HFFc6 (cell line): Measurements from ENCODE around the gene NUSAP1. TPM values are rescaled to one million over a fixed set of nuclear protein-coding genes. Genes with fewer than 3 reads are reported as not detected.
"Not testable (repeated sequence)": the region's sequence is repeated elsewhere in the genome, so short reads cannot be mapped to it uniquely, and the experiment has no call there.

ENCODE experiments used
- DNase-seq: peaks from one replicate; pipeline ENCODE4 v3.0.0-alpha.2; 2018
- H3K27ac Mint-ChIP-seq: 2 replicates; pipeline ENCODE4 v1.8.0; 2020; ENCODE audit warnings: mild to moderate bottlenecking, mixed read lengths
- H3K27me3 Mint-ChIP-seq: 2 replicates; pipeline ENCODE4 v1.8.0; 2021; ENCODE audit warnings: mild to moderate bottlenecking, moderate library complexity, mixed read lengths; ENCODE audit not compliant: insufficient read depth
- H3K36me3 Mint-ChIP-seq: 2 replicates; pipeline ENCODE4 v1.8.0; 2021; ENCODE audit warnings: low read depth, mixed read lengths
- H3K4me1 Mint-ChIP-seq: 2 replicates; pipeline ENCODE4 v1.8.0; 2020; ENCODE audit warnings: low read depth, mixed read lengths
- H3K4me3 Mint-ChIP-seq: 2 replicates; pipeline ENCODE4 v1.8.0; 2020; ENCODE audit warnings: mild to moderate bottlenecking, moderate library complexity, mixed read lengths
- H3K9me3 Mint-ChIP-seq: 2 replicates; pipeline ENCODE4 v1.8.0; 2020; ENCODE audit warnings: mild to moderate bottlenecking, mixed read lengths
- CTCF ChIP-seq: fragments of 200-600 bp; sonication (generic); IDR thresholded peaks from 2 replicates; pipeline ENCODE4 v1.5.0; 2021; ENCODE audit warnings: antibody characterized with exemption, mild to moderate bottlenecking
- total RNA-seq, 6 experiments: library from RNA; stranded (reverse); fragmentation: NEBNext Ultra II Directional; extraction: Animal tissue kit (Norgen Biotek cat#: 25700); gene quantifications; 2 replicates in 1 of 6; 3 replicates in 5 of 6; pipeline ENCODE4 v1.2.3, GENCODE V29; 2021

NUSAP1 gene
- total RNA-seq, 6 experiments from 2014 or later: 30.9 to 69.0 (median 63.6) TPM

GRCh38 chr15:41286665-41287333 is 45.9 kb upstream of the NUSAP1 start:
- DNase-seq: peak; percentile 18
- TF ChIP-seq CTCF: no peak
- peaks cover 6% of the 10 kb centered on the region; the same call in 1 of the 2 replicates for H3K9me3 Mint-ChIP-seq
- peaks cover 50% of the 10 kb centered on the region for H3K4me1 Mint-ChIP-seq
- peak overlapping the region; percentile 46; the same call in 1 of the 2 replicates for H3K4me3 Mint-ChIP-seq
- H3K36me3 Mint-ChIP-seq: peaks cover 38% of the 10 kb centered on the region
- H3K27me3 Mint-ChIP-seq: peaks cover 5% of the 10 kb centered on the region
- peak overlapping the region; percentile 49 for H3K27ac Mint-ChIP-seq

DNA sequence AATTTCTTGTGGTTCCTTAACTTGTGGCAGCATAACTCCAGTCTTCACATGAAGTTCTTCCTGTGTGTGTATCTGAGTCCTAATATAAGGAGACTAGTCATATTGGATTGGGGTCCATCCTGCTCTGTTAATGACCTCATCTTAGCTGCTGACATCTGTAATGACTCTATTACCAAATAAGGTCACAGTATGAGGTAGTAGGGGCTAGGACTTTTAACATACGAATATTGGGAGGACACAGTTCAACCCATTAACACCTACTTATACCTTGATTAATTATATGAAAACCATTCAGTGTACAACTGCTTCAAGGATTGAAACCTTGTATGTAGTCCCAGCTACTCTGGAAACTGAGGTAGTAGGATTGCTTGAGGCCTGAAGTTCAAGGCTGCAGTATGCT is 44.2 kb upstream of the NUSAP1 start:
- Mint-ChIP-seq H3K4me3 (no peak overlapping the region), H3K27me3 (peaks cover 5% of the 10 kb centered on the region), H3K36me3 (peaks cover 38% of the 10 kb centered on the region), H3K9me3 (peaks cover 6% of the 10 kb centered on the region; the same call in 1 of the 2 replicates), H3K27ac (peak overlapping the region; percentile 26; the same call in 1 of the 2 replicates), H3K4me1 (peaks cover 38% of the 10 kb centered on the region)
- no peak for DNase-seq
- no peak for TF ChIP-seq CTCF

DNA sequence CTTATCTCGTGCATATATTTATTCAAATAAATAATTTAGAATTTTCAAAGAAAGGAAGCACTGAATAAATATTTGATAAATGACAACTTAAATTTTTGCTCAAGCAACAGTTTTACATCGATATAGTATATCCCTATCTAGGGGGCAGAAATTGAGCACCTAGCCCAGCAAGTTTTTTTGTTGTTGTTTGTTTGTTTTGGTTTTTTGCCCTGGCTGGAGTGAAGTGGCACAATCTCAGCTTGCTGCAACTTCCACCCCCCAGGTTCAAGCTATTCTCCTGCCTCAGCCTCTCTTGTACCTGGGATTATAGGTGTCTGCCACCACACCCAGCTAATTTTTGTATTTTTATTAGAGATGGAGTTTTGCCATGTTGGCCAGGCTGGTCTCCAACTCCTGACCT is 42.7 kb upstream of the NUSAP1 start:
- Mint-ChIP-seq H3K27me3 (peaks cover 2% of the 10 kb centered on the region), H3K27ac (no peak overlapping the region), H3K4me3 (no peak overlapping the region), H3K36me3 (peaks cover 36% of the 10 kb centered on the region), H3K4me1 (peaks cover 32% of the 10 kb centered on the region), H3K9me3 (peaks cover 6% of the 10 kb centered on the region; the same call in 1 of the 2 replicates)
- DNase-seq: no peak
- TF ChIP-seq CTCF: no peak

GRCh38 chr15:41291065-41291631 is 41.5 kb upstream of the NUSAP1 start:
- H3K27ac Mint-ChIP-seq: no peak overlapping the region
- peaks cover 22% of the 10 kb centered on the region for H3K4me1 Mint-ChIP-seq

DNA sequence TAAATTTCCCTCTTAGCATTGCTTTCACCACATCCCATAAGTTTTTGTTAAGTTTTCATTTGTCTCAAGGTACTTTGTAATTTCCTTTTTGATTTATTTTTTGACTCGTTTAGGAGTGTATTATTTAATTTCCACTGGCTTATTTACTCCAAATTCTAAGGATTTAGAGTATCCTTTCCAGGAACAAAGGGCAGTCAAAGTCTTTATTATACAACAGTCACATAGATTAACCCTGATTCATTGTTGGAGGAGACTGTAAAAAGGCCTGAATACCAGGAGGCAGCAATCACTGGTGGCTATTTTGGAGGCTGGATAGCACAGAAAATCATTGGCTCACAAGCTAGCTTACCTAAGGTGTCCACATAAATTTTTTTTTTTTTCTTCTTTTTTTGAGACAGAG is 40.2 kb upstream of the NUSAP1 start:
- peaks cover 12% of the 10 kb centered on the region for H3K4me1 Mint-ChIP-seq
- DNase-seq: peak; percentile 18
- no peaks in the 10 kb centered on the region for H3K9me3 Mint-ChIP-seq
- H3K27ac Mint-ChIP-seq: peak overlapping the region; percentile 39; the same call in 1 of the 2 replicates
- TF ChIP-seq CTCF: no peak
- H3K4me3 Mint-ChIP-seq: no peak overlapping the region
- H3K27me3 Mint-ChIP-seq: no peaks in the 10 kb centered on the region; the same call in 1 of the 2 replicates
- peaks cover 15% of the 10 kb centered on the region for H3K36me3 Mint-ChIP-seq

More at GRCh38 chr15:41291065-41291631, 41.5 kb upstream of the NUSAP1 start:
- H3K9me3 Mint-ChIP-seq: no peaks in the 10 kb centered on the region
- peaks cover 25% of the 10 kb centered on the region for H3K36me3 Mint-ChIP-seq
- no peak overlapping the region for H3K4me3 Mint-ChIP-seq
- TF ChIP-seq CTCF: no peak
- no peak for DNase-seq
- no peaks in the 10 kb centered on the region; the same call in 1 of the 2 replicates for H3K27me3 Mint-ChIP-seq

DNA sequence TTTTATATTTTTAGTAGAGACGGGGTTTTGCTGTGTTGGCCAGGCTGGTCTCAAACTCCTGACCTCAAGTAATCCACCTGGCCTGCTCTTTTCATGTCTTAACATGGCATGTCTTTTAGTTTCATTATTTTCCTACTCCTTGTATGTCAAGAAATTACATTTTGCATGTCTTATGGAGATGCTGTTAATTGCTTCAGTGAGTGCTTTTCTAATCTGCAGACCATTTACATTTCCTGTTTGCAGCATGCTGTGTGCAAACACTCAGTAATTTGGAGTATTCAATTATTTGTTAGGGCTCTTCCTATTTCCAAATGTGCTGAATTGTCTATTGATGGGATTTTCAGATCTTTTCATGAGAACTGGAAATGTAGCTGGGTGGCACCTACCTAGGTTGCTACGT is 31.5 kb upstream of the NUSAP1 start:
- not testable (repeated sequence) for H3K36me3 Mint-ChIP-seq, H3K27ac Mint-ChIP-seq, H3K4me1 Mint-ChIP-seq, H3K4me3 Mint-ChIP-seq, H3K27me3 Mint-ChIP-seq, H3K9me3 Mint-ChIP-seq, DNase-seq
